Lung (tissue), 12 donors: ENCODE results near the gene PTPRA. TPM values are rescaled to one million over a fixed set of nuclear protein-coding genes. Genes with fewer than 3 reads are reported as not detected.

Experiments used
- ATAC-seq: fragments of 200-7000 bp; cut with Tn5 transposase; one replicate; pipeline ENCODE4 v1.9.1; 2020; ENCODE audit warnings: moderate number of reproducible peaks; ENCODE audit not compliant: insufficient read depth, low FRiP score
- DNase-seq, 3 donors: peaks; one replicate each; pipeline ENCODE4 v3.0.0-alpha.2; 2013 to 2017
- H3K27ac ChIP-seq, 2 donors: one replicate each; pipeline ENCODE4 v1.5.1; 2013; ENCODE audit warnings: mild to moderate bottlenecking in 2 of 2, moderate library complexity in 2 of 2, control low read depth in 1 of 2, inconsistent platforms in 1 of 2, low read depth in 1 of 2, low read length in 1 of 2
- H3K27me3 ChIP-seq, 3 donors: one replicate each; pipeline ENCODE4 v1.5.1; 2013; ENCODE audit warnings: low read length in 2 of 3; ENCODE audit not compliant: control insufficient read depth in 3 of 3, insufficient read depth in 3 of 3
- H3K36me3 ChIP-seq, 4 donors: one replicate each; pipeline ENCODE4 v1.5.1; 2013; ENCODE audit warnings: low read length in 4 of 4, mild to moderate bottlenecking in 1 of 4, moderate library complexity in 1 of 4; ENCODE audit not compliant: control insufficient read depth in 4 of 4, insufficient read depth in 4 of 4
- H3K4me1 ChIP-seq, 5 donors: one replicate each; pipeline ENCODE4 v1.5.1; 2013; ENCODE audit warnings: low read length in 5 of 5, mild to moderate bottlenecking in 2 of 5, moderate library complexity in 1 of 5; ENCODE audit not compliant: control insufficient read depth in 5 of 5, insufficient read depth in 5 of 5
- H3K4me3 ChIP-seq: one replicate; pipeline ENCODE4 v1.5.1; 2013; ENCODE audit warnings: mild to moderate bottlenecking, control low read depth, moderate library complexity
- H3K9ac ChIP-seq, 2 donors: one replicate each; pipeline ENCODE4 v1.5.1; 2013; ENCODE audit warnings: low read length in 2 of 2, control low read depth in 1 of 2; ENCODE audit not compliant: insufficient read depth in 1 of 2
- H3K9me3 ChIP-seq, 4 donors: one replicate each; pipeline ENCODE4 v1.5.1; 2013; ENCODE audit warnings: low read length in 3 of 4, mild to moderate bottlenecking in 1 of 4, moderate library complexity in 1 of 4; ENCODE audit not compliant: control insufficient read depth in 4 of 4, insufficient read depth in 3 of 4
- WGBS, 2 donors: extraction: QIAGEN DNeasy Blood & Tissue Kit; methylation state at CpG; one replicate each; pipeline ENCODE4 v1.1.7; 2013; 5-methylcytosine and 5-hydroxymethylcytosine counted together
- polyA plus RNA-seq, 2 donors: library from polyadenylated mRNA; stranded (reverse); fragments of 200-250 nt; gene quantifications; one replicate each; pipeline ENCODE4 v1.2.1, GENCODE V29; 2013
- total RNA-seq, 2 donors: library from RNA; depleted of rRNA in 1 of 2; stranded (reverse); fragments of >200 nt in 1 of 2; gene quantifications; one replicate each; pipeline ENCODE4 v1.2.1, GENCODE V29; 2014 to 2021
- TF ChIP-seq, protein P1 (sequence below): IDR thresholded peaks from 2 replicates; pipeline ENCODE4 v1.5.1; 2012; ENCODE audit warnings: mild to moderate bottlenecking; ENCODE audit errors: control extremely low read depth, extremely low read depth
- donor health status: control.
- donor health status: control.
- donor health status: Bipolar disorder and iron deficiency.
- donor health status: healthy.
- donor health status: DM: yes; HTN: yes; CAD: no.

The PTPRA gene
- total and polyA plus RNA-seq, 4 donors, result 17.8 to 92.1 (median 40.1) TPM

DNA sequence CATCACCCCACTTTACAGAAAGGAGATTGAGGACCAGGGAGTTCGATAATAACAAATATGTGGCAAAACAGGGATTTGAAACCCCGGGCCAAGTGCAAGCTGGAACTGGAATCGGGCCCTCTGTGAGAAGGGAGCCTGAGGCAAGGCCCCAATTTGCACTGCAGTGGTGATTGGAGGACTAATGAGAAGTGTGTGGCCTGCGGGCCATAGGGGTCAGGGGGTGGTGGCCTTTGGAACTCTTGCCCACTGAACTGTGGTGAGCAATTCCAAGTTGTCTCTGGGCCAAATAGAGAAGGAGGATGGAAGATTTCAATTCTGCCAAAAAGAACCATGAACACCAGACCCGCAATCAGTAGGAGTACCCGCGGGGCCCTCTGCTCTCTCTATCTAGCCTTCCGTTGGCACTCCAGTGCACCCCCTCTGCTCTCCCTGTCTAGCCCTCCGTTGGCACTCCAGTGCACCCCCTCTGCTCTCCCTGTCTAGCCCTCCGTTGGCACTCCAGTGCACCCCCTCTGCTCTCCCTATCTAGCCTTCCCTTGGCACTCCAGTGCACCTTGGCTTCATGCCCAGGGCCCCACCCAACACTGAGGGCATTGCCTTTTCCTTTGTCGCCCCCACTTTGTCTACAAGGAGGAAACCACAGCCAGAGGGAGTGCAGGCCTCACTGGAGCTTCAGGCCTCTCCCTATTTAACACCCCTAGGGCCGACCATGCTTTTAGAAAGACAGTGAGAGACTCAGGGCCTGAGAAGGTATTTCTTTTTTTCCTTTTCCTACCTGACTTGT, 6.0 kb upstream of the PTPRA start:
- ATAC-seq (no peak), DNase-seq (no peak)
- Histone ChIP-seq H3K27me3 (peaks cover 0 to 16% (median 16%) of the 10 kb centered on the region in 3 donors), H3K27ac (no peak overlapping the region), H3K9ac (no peak overlapping the region), H3K4me1 (peaks cover 0 to 8% (median 0%) of the 10 kb centered on the region in 5 donors), H3K9me3 (no peaks in the 10 kb centered on the region), H3K4me3 (no peak overlapping the region), H3K36me3 (peaks cover 2 to 33% (median 9%) of the 10 kb centered on the region in 4 donors)
- 51 to 64% methylated on average over 12 of the region's 12 CpGs for WGBS, 2 donors
- TF ChIP-seq, protein P1, sequence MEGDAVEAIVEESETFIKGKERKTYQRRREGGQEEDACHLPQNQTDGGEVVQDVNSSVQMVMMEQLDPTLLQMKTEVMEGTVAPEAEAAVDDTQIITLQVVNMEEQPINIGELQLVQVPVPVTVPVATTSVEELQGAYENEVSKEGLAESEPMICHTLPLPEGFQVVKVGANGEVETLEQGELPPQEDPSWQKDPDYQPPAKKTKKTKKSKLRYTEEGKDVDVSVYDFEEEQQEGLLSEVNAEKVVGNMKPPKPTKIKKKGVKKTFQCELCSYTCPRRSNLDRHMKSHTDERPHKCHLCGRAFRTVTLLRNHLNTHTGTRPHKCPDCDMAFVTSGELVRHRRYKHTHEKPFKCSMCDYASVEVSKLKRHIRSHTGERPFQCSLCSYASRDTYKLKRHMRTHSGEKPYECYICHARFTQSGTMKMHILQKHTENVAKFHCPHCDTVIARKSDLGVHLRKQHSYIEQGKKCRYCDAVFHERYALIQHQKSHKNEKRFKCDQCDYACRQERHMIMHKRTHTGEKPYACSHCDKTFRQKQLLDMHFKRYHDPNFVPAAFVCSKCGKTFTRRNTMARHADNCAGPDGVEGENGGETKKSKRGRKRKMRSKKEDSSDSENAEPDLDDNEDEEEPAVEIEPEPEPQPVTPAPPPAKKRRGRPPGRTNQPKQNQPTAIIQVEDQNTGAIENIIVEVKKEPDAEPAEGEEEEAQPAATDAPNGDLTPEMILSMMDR, result no peak

DNA sequence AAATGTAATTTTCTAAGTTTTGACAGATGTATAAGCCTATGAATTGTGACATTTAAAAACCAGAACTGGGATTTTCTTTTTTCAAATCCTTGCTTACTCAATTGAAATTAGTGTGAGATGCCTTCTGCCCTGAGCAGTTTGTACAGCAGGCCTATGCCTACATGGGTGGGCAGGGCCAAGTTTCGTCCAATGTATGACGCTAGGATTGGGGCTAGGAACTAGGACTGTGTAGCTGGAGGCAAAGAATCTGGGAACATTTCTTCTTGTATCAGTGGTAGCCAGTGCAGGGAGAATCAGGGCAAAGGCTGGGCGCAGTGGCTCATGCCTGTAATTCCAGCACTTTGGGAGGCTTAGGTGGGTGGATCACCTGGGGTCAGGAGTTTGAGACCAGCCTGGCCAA, 3.9 kb upstream of the PTPRA start:
- H3K4me1 ChIP-seq, result peaks cover 0 to 17% (median 4%) of the 10 kb centered on the region in 5 donors
- DNase-seq (no peak), ATAC-seq (no peak)
- H3K9ac ChIP-seq, result no peak overlapping the region
- 94 to 97% methylated on average over 3 of the region's 3 CpGs for WGBS, 2 donors
- H3K36me3 ChIP-seq, result peaks cover 2 to 19% (median 8%) of the 10 kb centered on the region in 4 donors
- no peak overlapping the region for H3K27ac ChIP-seq
- TF ChIP-seq, protein P1, result no peak
- H3K9me3 ChIP-seq, result no peaks in the 10 kb centered on the region
- H3K4me3 ChIP-seq, result no peak overlapping the region
- peaks cover 0 to 24% (median 19%) of the 10 kb centered on the region in 3 donors for H3K27me3 ChIP-seq

DNA sequence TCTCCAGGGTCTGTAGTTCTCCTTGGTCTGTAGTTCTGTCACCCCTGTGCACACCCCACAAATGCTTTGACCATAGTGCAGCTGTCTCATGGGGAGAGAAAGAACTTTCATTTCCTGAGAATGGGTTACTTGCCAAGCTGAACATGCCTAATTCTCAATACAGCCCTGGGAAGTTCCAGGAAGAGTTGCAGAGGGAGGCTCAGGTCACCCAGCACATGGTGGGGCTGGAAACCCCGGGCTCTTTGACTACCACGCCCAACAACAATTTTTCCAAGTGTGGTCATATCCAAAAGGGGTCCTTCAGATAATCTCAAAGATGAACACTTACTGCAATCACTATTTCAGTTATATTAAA, 2.2 kb upstream of the PTPRA start:
- Histone ChIP-seq H3K36me3 (peaks cover 0 to 6% (median 2%) of the 10 kb centered on the region in 4 donors), H3K4me1 (peaks cover 3 to 25% (median 10%) of the 10 kb centered on the region in 5 donors), H3K27ac (no peak overlapping the region), H3K9me3 (no peaks in the 10 kb centered on the region), H3K9ac (no peak overlapping the region), H3K4me3 (no peak overlapping the region), H3K27me3 (peaks cover 0 to 24% (median 19%) of the 10 kb centered on the region in 3 donors)
- DNase-seq (no peak), ATAC-seq (no peak)
- 33 to 65% methylated on average over 2 of the region's 2 CpGs for WGBS, 2 donors
- TF ChIP-seq, protein P1, result no peak
